ENCODE measurements around the gene PDE11A. TPM values are rescaled to one million over a fixed set of nuclear protein-coding genes. Genes with fewer than 3 reads are reported as not detected.
"Not testable (repeated sequence)": the region's sequence is repeated elsewhere in the genome, so short reads cannot be mapped to it uniquely, and the experiment has no call there.

The PDE11A gene
- total and polyA plus RNA-seq, 4 experiments from 2014 or later: not detected

DNA sequence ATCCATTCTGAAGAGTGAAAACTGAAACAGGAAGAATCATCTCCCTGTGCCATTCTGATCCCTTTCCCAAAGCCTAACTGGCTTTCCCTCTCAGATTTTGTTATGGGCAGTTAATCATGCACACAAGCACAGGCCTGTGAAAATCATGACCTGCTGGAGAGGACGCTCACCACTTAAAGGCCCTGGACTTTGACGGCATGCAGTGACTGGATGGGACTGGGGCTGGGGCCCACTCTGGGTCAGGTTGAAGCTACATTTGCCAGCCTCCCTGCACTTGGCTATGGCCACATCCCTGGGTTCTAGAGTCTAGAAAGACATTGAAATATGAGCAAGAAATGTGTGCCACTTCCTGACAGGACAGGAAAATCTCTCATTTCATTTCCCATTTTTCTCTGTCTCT lies 12.9 kb downstream of the PDE11A start:
- Histone ChIP-seq H3K27ac (ENCODE audit: low read depth, low read length) (no peak overlapping the region), H3K27me3 (ENCODE audit: insufficient read depth, low read length) (no peaks in the 10 kb centered on the region), H3K9me3 (ENCODE audit: control insufficient read depth in 1 of 2, low read length in 2 of 2) (no peaks in the 10 kb centered on the region), H3K36me3 (ENCODE audit: insufficient read depth, low read length) (no peaks in the 10 kb centered on the region), H3K4me3 (ENCODE audit: low read length in 2 of 2) (no peak overlapping the region), H3K4me1 (ENCODE audit: insufficient read depth, low read length) (no peaks in the 10 kb centered on the region)
- no peaks in the 10 kb centered on the region for H3K4me1 Mint-ChIP-seq
- no peak overlapping the region for H3K27ac Mint-ChIP-seq
- no peaks in the 10 kb centered on the region for H3K36me3 Mint-ChIP-seq
- H3K4me3 Mint-ChIP-seq: no peak overlapping the region
- H3K27me3 Mint-ChIP-seq: peaks cover 5 to 6% of the 10 kb centered on the region in 2 donors
- CTCF ChIA-PET (ENCODE audit: partially characterized antibody): no interaction called here
- intact Hi-C loops (cut with micrococcal nuclease): no loop called here
- peaks cover 0 to 2% (median 0%) of the 10 kb centered on the region in 8 donors for H3K9me3 Mint-ChIP-seq
- POLR2A ChIA-PET (ENCODE audit: partially characterized antibody): no interaction called here
- no peak for DNase-seq

GRCh38 chr2:178059111-178059510 lies 13.5 kb downstream of the PDE11A start:
- intact Hi-C loops (cut with micrococcal nuclease): no loop called here
- no peak overlapping the region for H3K4me3 Mint-ChIP-seq
- no peaks in the 10 kb centered on the region for H3K4me1 Mint-ChIP-seq
- no peaks in the 10 kb centered on the region for H3K36me3 Mint-ChIP-seq
- no peak overlapping the region for H3K4me3 ChIP-seq (ENCODE audit: low read length in 2 of 2)
- H3K9me3 ChIP-seq (ENCODE audit: control insufficient read depth in 1 of 2, low read length in 2 of 2): no peaks in the 10 kb centered on the region
- ChIA-PET CTCF (ENCODE audit: partially characterized antibody) (no interaction called here), POLR2A (ENCODE audit: partially characterized antibody) (no interaction called here)
- H3K4me1 ChIP-seq (ENCODE audit: insufficient read depth, low read length): no peaks in the 10 kb centered on the region
- H3K27me3 ChIP-seq (ENCODE audit: insufficient read depth, low read length): no peaks in the 10 kb centered on the region
- H3K36me3 ChIP-seq (ENCODE audit: insufficient read depth, low read length): no peaks in the 10 kb centered on the region
- no peak overlapping the region for H3K27ac ChIP-seq (ENCODE audit: low read depth, low read length)
- H3K27ac Mint-ChIP-seq: no peak overlapping the region
- peaks cover 0 to 2% (median 0%) of the 10 kb centered on the region in 8 donors for H3K9me3 Mint-ChIP-seq
- DNase-seq: no peak
- H3K27me3 Mint-ChIP-seq: peaks cover 5 to 6% of the 10 kb centered on the region in 2 donors

DNA sequence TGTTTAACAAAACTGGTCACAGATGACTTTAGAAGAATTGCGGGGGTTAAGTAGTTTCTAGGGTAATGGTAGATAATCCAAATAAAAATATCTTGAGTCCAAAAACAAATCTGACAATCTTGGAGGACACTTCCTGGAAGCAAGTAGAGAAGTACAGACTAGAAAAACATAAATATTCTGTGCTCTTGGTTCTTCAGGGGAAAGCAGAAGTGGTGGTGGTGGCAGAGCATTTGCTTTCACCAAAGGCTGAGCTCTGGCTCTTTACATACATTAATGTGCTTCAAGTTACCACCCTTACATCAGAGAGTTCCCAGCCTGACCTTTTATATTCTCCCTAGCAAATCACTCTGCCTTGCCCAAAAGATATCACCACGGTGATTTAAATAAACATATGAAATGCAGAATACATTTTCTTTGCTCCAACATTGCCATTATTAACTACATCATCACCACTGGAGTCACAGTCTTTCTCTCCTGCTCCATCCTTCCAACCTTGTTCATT lies 15.3 kb downstream of the PDE11A start:
- Histone ChIP-seq H3K27ac (ENCODE audit: low read depth, low read length) (no peak overlapping the region), H3K27me3 (ENCODE audit: insufficient read depth, low read length) (no peaks in the 10 kb centered on the region), H3K36me3 (ENCODE audit: insufficient read depth, low read length) (no peaks in the 10 kb centered on the region), H3K4me1 (ENCODE audit: insufficient read depth, low read length) (no peaks in the 10 kb centered on the region), H3K9me3 (ENCODE audit: control insufficient read depth in 1 of 2, low read length in 2 of 2) (no peaks in the 10 kb centered on the region), H3K4me3 (ENCODE audit: low read length in 2 of 2) (no peak overlapping the region)
- peaks cover 0 to 2% (median 0%) of the 10 kb centered on the region in 8 donors for H3K9me3 Mint-ChIP-seq
- H3K4me1 Mint-ChIP-seq: no peaks in the 10 kb centered on the region
- no peaks in the 10 kb centered on the region for H3K36me3 Mint-ChIP-seq
- DNase-seq: no peak
- H3K27ac Mint-ChIP-seq: no peak overlapping the region
- H3K4me3 Mint-ChIP-seq: no peak overlapping the region
- intact Hi-C loops (cut with micrococcal nuclease): no loop called here
- peaks cover 0 to under 1% of the 10 kb centered on the region in 2 donors for H3K27me3 Mint-ChIP-seq
- CTCF ChIA-PET (ENCODE audit: partially characterized antibody): no interaction called here
- POLR2A ChIA-PET (ENCODE audit: partially characterized antibody): no interaction called here

GRCh38 chr2:178056345-178056744 lies 16.2 kb downstream of the PDE11A start:
- no peak for DNase-seq
- Histone ChIP-seq H3K4me1 (ENCODE audit: insufficient read depth, low read length) (no peaks in the 10 kb centered on the region), H3K4me3 (ENCODE audit: low read length in 2 of 2) (no peak overlapping the region), H3K36me3 (ENCODE audit: insufficient read depth, low read length) (no peaks in the 10 kb centered on the region), H3K27me3 (ENCODE audit: insufficient read depth, low read length) (no peaks in the 10 kb centered on the region), H3K9me3 (ENCODE audit: control insufficient read depth in 1 of 2, low read length in 2 of 2) (no peaks in the 10 kb centered on the region), H3K27ac (ENCODE audit: low read depth, low read length) (no peak overlapping the region)
- H3K4me1 Mint-ChIP-seq: no peaks in the 10 kb centered on the region
- ChIA-PET CTCF (ENCODE audit: partially characterized antibody) (no interaction called here), POLR2A (ENCODE audit: partially characterized antibody) (no interaction called here)
- peaks cover 0 to 2% of the 10 kb centered on the region in 2 donors for H3K27me3 Mint-ChIP-seq
- peaks cover 0 to 2% (median 0%) of the 10 kb centered on the region in 8 donors for H3K9me3 Mint-ChIP-seq
- intact Hi-C loops (cut with micrococcal nuclease): no loop called here
- no peak overlapping the region for H3K27ac Mint-ChIP-seq
- no peaks in the 10 kb centered on the region for H3K36me3 Mint-ChIP-seq
- no peak overlapping the region for H3K4me3 Mint-ChIP-seq

DNA sequence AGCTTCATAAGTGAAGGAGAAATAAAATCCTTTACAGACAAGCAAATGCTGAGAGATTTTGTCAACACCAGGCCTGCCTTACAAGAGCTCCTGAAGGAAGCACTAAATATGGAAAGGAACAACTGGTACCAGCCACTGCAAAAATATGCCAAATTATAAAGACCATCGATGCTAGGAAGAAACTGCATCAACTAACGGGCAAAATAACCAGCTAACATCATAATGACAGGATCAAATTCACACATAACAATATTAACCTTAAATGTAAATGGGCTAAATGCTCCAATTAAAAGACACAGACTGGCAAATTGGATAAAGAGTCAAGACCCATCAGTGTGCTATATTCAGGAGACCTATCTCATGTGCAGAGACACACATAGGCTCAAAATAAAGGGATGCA lies 21.3 kb downstream of the PDE11A start:
- H3K4me3 Mint-ChIP-seq, H3K9me3 Mint-ChIP-seq: not testable (repeated sequence)

GRCh38 chr2:178047391-178047790 lies 25.2 kb downstream of the PDE11A start:
- intact Hi-C loops (cut with micrococcal nuclease): no loop called here
- peaks cover 0 to 2% (median 0%) of the 10 kb centered on the region in 8 donors for H3K9me3 Mint-ChIP-seq
- Histone ChIP-seq H3K27ac (ENCODE audit: low read depth, low read length) (no peak overlapping the region), H3K27me3 (ENCODE audit: insufficient read depth, low read length) (no peaks in the 10 kb centered on the region), H3K4me1 (ENCODE audit: insufficient read depth, low read length) (no peaks in the 10 kb centered on the region), H3K4me3 (ENCODE audit: low read length in 2 of 2) (no peak overlapping the region), H3K9me3 (ENCODE audit: control insufficient read depth in 1 of 2, low read length in 2 of 2) (no peaks in the 10 kb centered on the region), H3K36me3 (ENCODE audit: insufficient read depth, low read length) (no peaks in the 10 kb centered on the region)
- no peak overlapping the region for H3K4me3 Mint-ChIP-seq
- no peak for DNase-seq
- no peaks in the 10 kb centered on the region for H3K4me1 Mint-ChIP-seq
- POLR2A ChIA-PET (ENCODE audit: partially characterized antibody): no interaction called here
- H3K27ac Mint-ChIP-seq: peak overlapping the region in 1 of 7 donors; percentile 6
- H3K27me3 Mint-ChIP-seq: peaks cover 8 to 18% of the 10 kb centered on the region in 2 donors
- CTCF ChIA-PET (ENCODE audit: partially characterized antibody): interaction anchor here (0.6 kb wide), 1 partner anchor 1127 kb away, joined by 3 read pairs; no protein-coding TSS in a partner anchor
- no peaks in the 10 kb centered on the region for H3K36me3 Mint-ChIP-seq

More for the DNA sequence above, 21.3 kb downstream of the PDE11A start:
- POLR2A ChIA-PET (ENCODE audit: partially characterized antibody); DNase-seq; H3K27ac ChIP-seq (ENCODE audit: low read depth, low read length); H3K9me3 ChIP-seq (ENCODE audit: control insufficient read depth in 1 of 2, low read length in 2 of 2); H3K4me1 ChIP-seq (ENCODE audit: insufficient read depth, low read length); H3K36me3 ChIP-seq (ENCODE audit: insufficient read depth, low read length); H3K4me1 Mint-ChIP-seq; H3K27me3 ChIP-seq (ENCODE audit: insufficient read depth, low read length); intact Hi-C loops (cut with micrococcal nuclease); H3K27ac Mint-ChIP-seq; H3K36me3 Mint-ChIP-seq; H3K4me3 ChIP-seq (ENCODE audit: low read length in 2 of 2); CTCF ChIA-PET (ENCODE audit: partially characterized antibody): not testable (repeated sequence)
- H3K27me3 Mint-ChIP-seq: peaks cover 6 to 16% of the 10 kb centered on the region in 2 donors

GRCh38 chr2:178044836-178045235 lies 27.7 kb downstream of the PDE11A start:
- H3K9me3 Mint-ChIP-seq: peaks cover 0 to under 1% (median 0%) of the 10 kb centered on the region in 8 donors
- Histone ChIP-seq H3K27me3 (ENCODE audit: insufficient read depth, low read length) (no peaks in the 10 kb centered on the region), H3K27ac (ENCODE audit: low read depth, low read length) (no peak overlapping the region), H3K4me1 (ENCODE audit: insufficient read depth, low read length) (no peaks in the 10 kb centered on the region), H3K4me3 (ENCODE audit: low read length in 2 of 2) (no peak overlapping the region), H3K36me3 (ENCODE audit: insufficient read depth, low read length) (no peaks in the 10 kb centered on the region), H3K9me3 (ENCODE audit: control insufficient read depth in 1 of 2, low read length in 2 of 2) (no peaks in the 10 kb centered on the region)
- H3K4me1 Mint-ChIP-seq: no peaks in the 10 kb centered on the region
- DNase-seq: no peak
- no peak overlapping the region for H3K4me3 Mint-ChIP-seq
- ChIA-PET POLR2A (ENCODE audit: partially characterized antibody) (no interaction called here), CTCF (ENCODE audit: partially characterized antibody) (no interaction called here)
- no peak overlapping the region for H3K27ac Mint-ChIP-seq
- no peaks in the 10 kb centered on the region for H3K36me3 Mint-ChIP-seq
- peaks cover 8 to 14% of the 10 kb centered on the region in 2 donors for H3K27me3 Mint-ChIP-seq
- intact Hi-C loops (cut with micrococcal nuclease): no loop called here

DNA sequence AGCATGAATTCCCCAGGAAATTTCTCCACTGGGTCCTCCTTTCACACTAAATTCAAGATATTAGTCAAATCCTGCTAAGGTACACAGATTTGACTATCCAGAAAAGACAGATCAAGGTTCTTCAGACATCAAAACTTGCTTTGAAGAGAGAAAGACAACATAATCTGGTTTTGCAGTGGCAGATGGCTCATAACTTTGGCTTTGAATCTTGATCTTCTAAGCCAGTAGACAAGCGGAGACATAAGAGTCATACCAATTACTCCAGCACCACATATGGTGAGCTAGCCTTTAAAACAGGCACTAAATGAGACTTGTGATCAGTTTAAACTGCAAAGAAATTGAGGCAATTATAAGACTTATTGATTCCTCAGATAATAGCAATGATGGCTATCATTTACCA lies 29.3 kb downstream of the PDE11A start:
- no peak for DNase-seq
- no peaks in the 10 kb centered on the region for H3K4me1 Mint-ChIP-seq
- H3K4me1 ChIP-seq (ENCODE audit: insufficient read depth, low read length): no peaks in the 10 kb centered on the region
- POLR2A ChIA-PET (ENCODE audit: partially characterized antibody): no interaction called here
- CTCF ChIA-PET (ENCODE audit: partially characterized antibody): no interaction called here
- H3K4me3 ChIP-seq (ENCODE audit: low read length in 2 of 2): no peak overlapping the region
- H3K27ac Mint-ChIP-seq: no peak overlapping the region
- intact Hi-C loops (cut with micrococcal nuclease): no loop called here
- H3K9me3 ChIP-seq (ENCODE audit: control insufficient read depth in 1 of 2, low read length in 2 of 2): no peaks in the 10 kb centered on the region
- H3K27me3 ChIP-seq (ENCODE audit: insufficient read depth, low read length): no peaks in the 10 kb centered on the region
- no peak overlapping the region for H3K4me3 Mint-ChIP-seq
- no peak overlapping the region for H3K27ac ChIP-seq (ENCODE audit: low read depth, low read length)
- no peaks in the 10 kb centered on the region for H3K36me3 ChIP-seq (ENCODE audit: insufficient read depth, low read length)
- H3K36me3 Mint-ChIP-seq: no peaks in the 10 kb centered on the region
- H3K9me3 Mint-ChIP-seq: peaks cover 0 to 3% (median 0%) of the 10 kb centered on the region in 8 donors
- peaks cover 8 to 14% of the 10 kb centered on the region in 2 donors for H3K27me3 Mint-ChIP-seq
